ENCODE data around the gene UVRAG. TPM values are rescaled to one million over a fixed set of nuclear protein-coding genes. Genes with fewer than 3 reads are reported as not detected.

Gene UVRAG
- polyA plus RNA-seq, 3 donors from 2014 or later = 7.2 to 19.3 (median 15.7) TPM

GRCh38 chr11:76174330-76174729 lies 359.3 kb downstream of the UVRAG start:
- Mint-ChIP-seq H3K36me3 (no peaks in the 10 kb centered on the region), H3K4me3 (no peak overlapping the region), H3K4me1 (peaks cover 8 to 10% of the 10 kb centered on the region in 2 donors), H3K27ac (peak overlapping the region in 1 of 6 donors; percentile 76), H3K27me3 (ENCODE audit: low read depth in 3 of 3) (no peaks in the 10 kb centered on the region), H3K9me3 (peaks cover 0 to 2% (median 0%) of the 10 kb centered on the region in 6 donors)
- no peak for DNase-seq

- Mint-ChIP-seq H3K27ac (no peak overlapping the region), H3K9me3 (peaks cover 0 to 2% (median 0%) of the 10 kb centered on the region in 6 donors), H3K27me3 (ENCODE audit: low read depth in 3 of 3) (no peaks in the 10 kb centered on the region), H3K36me3 (no peaks in the 10 kb centered on the region), H3K4me1 (peaks cover 8 to 10% of the 10 kb centered on the region in 2 donors), H3K4me3 (no peak overlapping the region)
- no peak for DNase-seq
Observed at GRCh38 chr11:76175783-76176182, 360.8 kb downstream of the UVRAG start.

GRCh38 chr11:76176463-76176862 lies 361.5 kb downstream of the UVRAG start:
- H3K27me3 Mint-ChIP-seq (ENCODE audit: low read depth in 3 of 3) = no peaks in the 10 kb centered on the region
- no peaks in the 10 kb centered on the region for H3K9me3 Mint-ChIP-seq
- no peak overlapping the region for H3K4me3 Mint-ChIP-seq
- no peaks in the 10 kb centered on the region for H3K36me3 Mint-ChIP-seq
- peaks cover 8 to 10% of the 10 kb centered on the region in 2 donors for H3K4me1 Mint-ChIP-seq
- no peak overlapping the region for H3K27ac Mint-ChIP-seq
- no peak for DNase-seq

- Mint-ChIP-seq H3K36me3 (no peaks in the 10 kb centered on the region), H3K4me3 (no peak overlapping the region), H3K9me3 (no peaks in the 10 kb centered on the region), H3K27me3 (ENCODE audit: low read depth in 3 of 3) (peaks cover 0 to 1% (median 0%) of the 10 kb centered on the region in 3 donors), H3K27ac (no peak overlapping the region), H3K4me1 (peaks cover 8 to 10% of the 10 kb centered on the region in 2 donors)
- DNase-seq = no peak
Observed at GRCh38 chr11:76177250-76177686, 362.3 kb downstream of the UVRAG start.

- DNase-seq = no peak
Observed at GRCh38 chr11:76179147-76179546, 364.1 kb downstream of the UVRAG start.

GRCh38 chr11:76181371-76181770 lies 366.4 kb downstream of the UVRAG start:
- no peaks in the 10 kb centered on the region for H3K4me1 Mint-ChIP-seq
- no peak overlapping the region for H3K27ac Mint-ChIP-seq
- no peaks in the 10 kb centered on the region for H3K36me3 Mint-ChIP-seq
- peaks cover 0 to 5% (median 2%) of the 10 kb centered on the region in 3 donors for H3K27me3 Mint-ChIP-seq (ENCODE audit: low read depth in 3 of 3)
- no peak for DNase-seq
- H3K4me3 Mint-ChIP-seq = no peak overlapping the region
- H3K9me3 Mint-ChIP-seq = no peaks in the 10 kb centered on the region

More at GRCh38 chr11:76179147-76179546, 364.1 kb downstream of the UVRAG start:
- no peak overlapping the region for H3K4me3 Mint-ChIP-seq
- H3K4me1 Mint-ChIP-seq = no peaks in the 10 kb centered on the region
- peaks cover 0 to 3% (median 0%) of the 10 kb centered on the region in 3 donors for H3K27me3 Mint-ChIP-seq (ENCODE audit: low read depth in 3 of 3)
- no peaks in the 10 kb centered on the region for H3K9me3 Mint-ChIP-seq
- H3K27ac Mint-ChIP-seq = no peak overlapping the region
- H3K36me3 Mint-ChIP-seq = no peaks in the 10 kb centered on the region

GRCh38 chr11:76184551-76184993 lies 369.6 kb downstream of the UVRAG start:
- no peak for DNase-seq
- Mint-ChIP-seq H3K9me3 (no peaks in the 10 kb centered on the region), H3K4me1 (no peaks in the 10 kb centered on the region), H3K27me3 (ENCODE audit: low read depth in 3 of 3) (peaks cover 0 to 8% (median 2%) of the 10 kb centered on the region in 3 donors), H3K4me3 (no peak overlapping the region), H3K36me3 (no peaks in the 10 kb centered on the region), H3K27ac (peak overlapping the region in 1 of 6 donors; percentile 61)

- H3K4me3 Mint-ChIP-seq = no peak overlapping the region
- H3K9me3 Mint-ChIP-seq = no peaks in the 10 kb centered on the region
- H3K27me3 Mint-ChIP-seq (ENCODE audit: low read depth in 3 of 3) = peaks cover 0 to 8% (median 2%) of the 10 kb centered on the region in 3 donors
- H3K27ac Mint-ChIP-seq = no peak overlapping the region
- DNase-seq = no peak
- H3K4me1 Mint-ChIP-seq = no peaks in the 10 kb centered on the region
- H3K36me3 Mint-ChIP-seq = no peaks in the 10 kb centered on the region
Observed at GRCh38 chr11:76185511-76185910, 370.5 kb downstream of the UVRAG start.

GRCh38 chr11:76185931-76186401 lies 371.0 kb downstream of the UVRAG start:
- peaks cover 0 to 8% (median 2%) of the 10 kb centered on the region in 3 donors for H3K27me3 Mint-ChIP-seq (ENCODE audit: low read depth in 3 of 3)

GRCh38 chr11:76186776-76187279 lies 371.8 kb downstream of the UVRAG start:
- DNase-seq = no peak
- Mint-ChIP-seq H3K36me3 (no peaks in the 10 kb centered on the region), H3K9me3 (no peaks in the 10 kb centered on the region), H3K27me3 (ENCODE audit: low read depth in 3 of 3) (peaks cover 0 to 7% (median 2%) of the 10 kb centered on the region in 3 donors), H3K4me1 (no peaks in the 10 kb centered on the region), H3K27ac (no peak overlapping the region), H3K4me3 (no peak overlapping the region)

More at GRCh38 chr11:76185931-76186401, 371.0 kb downstream of the UVRAG start:
- Mint-ChIP-seq H3K9me3 (no peaks in the 10 kb centered on the region), H3K36me3 (no peaks in the 10 kb centered on the region), H3K4me1 (no peaks in the 10 kb centered on the region), H3K4me3 (no peak overlapping the region), H3K27ac (peak overlapping the region in 1 of 6 donors; percentile 44)
- DNase-seq = no peak

GRCh38 chr11:76188873-76189272 lies 373.9 kb downstream of the UVRAG start:
- Mint-ChIP-seq H3K4me3 (no peak overlapping the region), H3K4me1 (no peaks in the 10 kb centered on the region), H3K27me3 (ENCODE audit: low read depth in 3 of 3) (peaks cover 0 to 6% (median 2%) of the 10 kb centered on the region in 3 donors), H3K36me3 (no peaks in the 10 kb centered on the region), H3K27ac (no peak overlapping the region), H3K9me3 (no peaks in the 10 kb centered on the region)
- DNase-seq = no peak

GRCh38 chr11:76189682-76190081 lies 374.7 kb downstream of the UVRAG start:
- H3K9me3 Mint-ChIP-seq = no peaks in the 10 kb centered on the region
- H3K36me3 Mint-ChIP-seq = no peaks in the 10 kb centered on the region
- no peaks in the 10 kb centered on the region for H3K4me1 Mint-ChIP-seq
- no peak for DNase-seq
- H3K27ac Mint-ChIP-seq = no peak overlapping the region
- peaks cover 0 to 4% (median 0%) of the 10 kb centered on the region in 3 donors for H3K27me3 Mint-ChIP-seq (ENCODE audit: low read depth in 3 of 3)
- H3K4me3 Mint-ChIP-seq = no peak overlapping the region

- DNase-seq = no peak
- H3K27me3 Mint-ChIP-seq (ENCODE audit: low read depth in 3 of 3) = peaks cover 0 to 3% (median 0%) of the 10 kb centered on the region in 3 donors
- H3K4me3 Mint-ChIP-seq = no peak overlapping the region
- no peaks in the 10 kb centered on the region for H3K36me3 Mint-ChIP-seq
- H3K4me1 Mint-ChIP-seq = no peaks in the 10 kb centered on the region
- no peaks in the 10 kb centered on the region for H3K9me3 Mint-ChIP-seq
- no peak overlapping the region for H3K27ac Mint-ChIP-seq
Observed at GRCh38 chr11:76190376-76190775, 375.4 kb downstream of the UVRAG start.

Measured in immature natural killer cell (primary cell).